ENCODE data around the gene RUBCNL. TPM values are rescaled to one million over a fixed set of nuclear protein-coding genes. Genes with fewer than 3 reads are reported as not detected.

Gene RUBCNL
- total RNA-seq, 1 experiment from 2014 or later = 0.37 TPM

DNA sequence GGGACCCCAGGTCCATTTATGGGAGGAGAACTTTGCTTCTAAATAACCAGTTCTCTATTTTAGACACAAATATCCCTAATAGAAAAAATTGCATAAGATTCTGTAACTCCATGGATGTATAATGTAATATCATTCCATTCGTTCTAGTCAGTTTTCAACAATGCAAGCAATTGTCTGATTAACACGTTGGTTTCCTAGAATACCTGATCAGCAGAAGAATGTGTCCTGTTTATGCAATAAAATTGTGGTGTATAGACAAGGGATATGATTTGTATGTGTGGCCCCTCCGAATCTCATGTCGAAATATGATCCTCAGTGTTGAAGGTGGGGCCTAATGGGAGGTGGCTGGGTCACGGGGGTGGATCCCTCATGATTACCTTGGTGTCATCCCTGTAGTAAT is 62.1 kb downstream of the RUBCNL start:
- Histone ChIP-seq H2AFZ (no peak overlapping the region), H3K9me3 (ENCODE audit: insufficient read depth, low read depth) (no peaks in the 10 kb centered on the region), H3F3A (ENCODE audit: insufficient read depth, low read depth) (no peaks in the 10 kb centered on the region), H3K4me1 (replicated peaks; ENCODE audit: insufficient read depth) (no peaks in the 10 kb centered on the region), H3K9me2 (ENCODE audit: insufficient read depth) (no peaks in the 10 kb centered on the region), H3K36me3 (ENCODE audit: low read depth) (no peaks in the 10 kb centered on the region), H3K79me2 (ENCODE audit: low read depth) (no peaks in the 10 kb centered on the region), H3K27me3 (ENCODE audit: insufficient read depth, low read depth) (no peaks in the 10 kb centered on the region), H3K27ac (no peak overlapping the region), H3K4me2 (no peak overlapping the region), H4K20me1 (ENCODE audit: insufficient read depth) (no peaks in the 10 kb centered on the region), H3K4me3 (no peak overlapping the region)
- intact Hi-C loops (cut with micrococcal nuclease; ENCODE audit: unreplicated experiment) = no loop called here
- POLR2A ChIA-PET (ENCODE audit: unreplicated experiment) = no interaction called here
- CTCF ChIA-PET = no interaction called here
- BruUV-seq (replicated peaks) = no TSS peak
- TF ChIP-seq CTCF (conservative IDR thresholded peaks at IDR 0.05) (no peak), EZH2 (IDR thresholded peaks at IDR 0.05; ENCODE audit: low read depth) (no peak)
- DNase-seq = peak in 1 of 2 experiments; percentile 36

GRCh38 chr13:46321494-46322225 is 65.4 kb downstream of the RUBCNL start:
- no peaks in the 10 kb centered on the region for H3K9me2 ChIP-seq (ENCODE audit: insufficient read depth)
- no peaks in the 10 kb centered on the region for H3K27me3 ChIP-seq (ENCODE audit: insufficient read depth, low read depth)
- no peak overlapping the region for H3K4me3 ChIP-seq
- H3F3A ChIP-seq (ENCODE audit: insufficient read depth, low read depth) = no peaks in the 10 kb centered on the region
- H4K20me1 ChIP-seq (ENCODE audit: insufficient read depth) = no peaks in the 10 kb centered on the region
- DNase-seq = peak in 1 of 2 experiments; percentile 38
- no peaks in the 10 kb centered on the region for H3K9me3 ChIP-seq (ENCODE audit: insufficient read depth, low read depth)
- no peak for TF ChIP-seq EZH2 (IDR thresholded peaks at IDR 0.05; ENCODE audit: low read depth)
- peak; percentile 83 for TF ChIP-seq CTCF (conservative IDR thresholded peaks at IDR 0.05)
- no peak overlapping the region for H3K27ac ChIP-seq
- intact Hi-C loops (cut with micrococcal nuclease; ENCODE audit: unreplicated experiment) = no loop called here
- no peaks in the 10 kb centered on the region for H3K4me1 ChIP-seq (replicated peaks; ENCODE audit: insufficient read depth)
- BruUV-seq (replicated peaks) = no TSS peak
- no peaks in the 10 kb centered on the region for H3K36me3 ChIP-seq (ENCODE audit: low read depth)
- no peak overlapping the region for H2AFZ ChIP-seq
- POLR2A ChIA-PET (ENCODE audit: unreplicated experiment) = no interaction called here
- no peaks in the 10 kb centered on the region for H3K79me2 ChIP-seq (ENCODE audit: low read depth)
- CTCF ChIA-PET = interaction anchor here (0.6 kb wide), 1 partner anchor 397 kb away, joined by 3 read pairs; no protein-coding TSS in a partner anchor
- H3K4me2 ChIP-seq = no peak overlapping the region

- TF ChIP-seq EZH2 (IDR thresholded peaks at IDR 0.05; ENCODE audit: low read depth) (no peak), CTCF (conservative IDR thresholded peaks at IDR 0.05) (no peak)
- Histone ChIP-seq H3K79me2 (ENCODE audit: low read depth) (no peaks in the 10 kb centered on the region), H3K27me3 (ENCODE audit: insufficient read depth, low read depth) (no peaks in the 10 kb centered on the region), H3K4me3 (no peak overlapping the region), H3K4me2 (no peak overlapping the region), H3K9me3 (ENCODE audit: insufficient read depth, low read depth) (no peaks in the 10 kb centered on the region), H3K36me3 (ENCODE audit: low read depth) (no peaks in the 10 kb centered on the region), H3K4me1 (replicated peaks; ENCODE audit: insufficient read depth) (no peaks in the 10 kb centered on the region), H4K20me1 (ENCODE audit: insufficient read depth) (no peaks in the 10 kb centered on the region), H2AFZ (no peak overlapping the region), H3K9me2 (ENCODE audit: insufficient read depth) (no peaks in the 10 kb centered on the region), H3K27ac (no peak overlapping the region), H3F3A (ENCODE audit: insufficient read depth, low read depth) (no peaks in the 10 kb centered on the region)
- CTCF ChIA-PET = no interaction called here
- DNase-seq = no peak
- POLR2A ChIA-PET (ENCODE audit: unreplicated experiment) = no interaction called here
- BruUV-seq (replicated peaks) = no TSS peak
- intact Hi-C loops (cut with micrococcal nuclease; ENCODE audit: unreplicated experiment) = no loop called here
Observed at GRCh38 chr13:46320821-46321220, 66.2 kb downstream of the RUBCNL start.
